HCT116 (cell line): ENCODE results near the gene DLG2. TPM values are rescaled to one million over a fixed set of nuclear protein-coding genes. Genes with fewer than 3 reads are reported as not detected.

Experiments used
- ATAC-seq: fragments of 200-7000 bp; cut with Tn5 transposase; 2 replicates; pipeline ENCODE4 v1.9.1; 2020; ENCODE audit warnings: mild to moderate bottlenecking, moderate library complexity
- BruUV-seq: library from RNA; stranded (reverse); fragments of 400-500 nt; replicated peaks from 2 replicates; lab custom pipeline; 2021; lab: Mats Ljungman, UMichigan
- CTCF ChIA-PET: fragments of 300-600 bp; sonication (Branson Sonifier 250); formaldehyde crosslinking; loops from one replicate; lab custom pipeline; 2021; ENCODE audit warnings: antibody characterized with exemption; lab: Charles Lee
- POLR2A ChIA-PET: fragments of 300-600, 350-600 bp; sonication (Branson Sonifier 250); formaldehyde crosslinking; loops from one replicate; lab custom pipeline; 2021; ENCODE audit warnings: antibody characterized with exemption; lab: Charles Lee
- RAD21 ChIA-PET, 2 experiments: fragments of 300-600 bp; sonication (Branson Sonifier 250); formaldehyde crosslinking; loops; one replicate each; lab custom pipeline; 2023; ENCODE audit warnings: low total read pairs in 2 of 2; ENCODE audit not compliant: uncharacterized antibody in 2 of 2, unreplicated experiment in 2 of 2, low non-redundant PET in 1 of 2; lab: Charles Lee
- DNase-seq: peaks from one replicate; pipeline ENCODE4 v3.0.0-alpha.2; 2010; ENCODE audit warnings: low read depth, low spot score
- H2AFZ ChIP-seq: fragments of 200-600 bp; shearing (Covaris generic), sonication (generic); 2 replicates; pipeline ENCODE4 v1.6.1; 2017; ENCODE audit warnings: low read depth, mixed run types, mixed read lengths, antibody characterized with exemption, low read length; ENCODE audit not compliant: poor library complexity, severe bottlenecking
- H3K27ac ChIP-seq: 2 replicates; pipeline ENCODE4 v1.5.1; 2012; ENCODE audit warnings: low read depth, low read length
- H3K27me3 ChIP-seq: fragments of 200-600 bp; sonication (generic); 2 replicates; pipeline ENCODE4 v1.6.1; 2016; ENCODE audit warnings: mixed run types, low read length, mixed read lengths; ENCODE audit not compliant: insufficient read depth
- H3K36me3 ChIP-seq, 2 experiments: fragments of 200-500 bp in 1 of 2; fragments of 200-600 bp in 1 of 2; sonication (Bioruptor generic) in 1 of 2; sonication (generic) in 1 of 2; 2 replicates each; pipeline versions ENCODE4 v1.5.1 to v1.6.1; 2014 to 2016; ENCODE audit warnings: low read length in 2 of 2, inconsistent platforms in 1 of 2, mixed read lengths in 1 of 2, mixed run types in 1 of 2; ENCODE audit not compliant: insufficient read depth in 2 of 2, control insufficient read depth in 1 of 2
- H3K4me1 ChIP-seq, 2 experiments: fragments of 200-600 bp in 1 of 2; sonication (generic) in 1 of 2; 2 replicates each; pipeline versions ENCODE4 v1.5.1 to v1.6.1; 2012 to 2017; ENCODE audit warnings: low read length in 2 of 2, inconsistent platforms in 1 of 2, mild to moderate bottlenecking in 1 of 2, mixed read lengths in 1 of 2, mixed run types in 1 of 2, moderate library complexity in 1 of 2; ENCODE audit not compliant: insufficient read depth in 2 of 2, control insufficient read depth in 1 of 2
- H3K4me2 ChIP-seq: fragments of 200-600 bp; sonication (generic); 2 replicates; pipeline ENCODE4 v1.6.1; 2017; ENCODE audit warnings: mixed run types, low read length, mixed read lengths
- H3K4me3 ChIP-seq, 2 experiments: fragments of 200-600 bp in 1 of 2; sonication (generic) in 1 of 2; replicated peaks in 1 of 2; 2 replicates each; pipeline ENCODE4 v1.5.1; 2011 to 2016; ENCODE audit warnings: low read length in 2 of 2, control low read depth in 1 of 2, low read depth in 1 of 2, mild to moderate bottlenecking in 1 of 2, mixed read lengths in 1 of 2, mixed run types in 1 of 2
- H3K79me2 ChIP-seq: fragments of 200-600 bp; sonication (generic); 2 replicates; pipeline ENCODE4 v1.6.1; 2017; ENCODE audit warnings: mild to moderate bottlenecking, mixed run types, low read length, moderate library complexity, mixed read lengths; ENCODE audit not compliant: insufficient read depth
- H3K9ac ChIP-seq: fragments of 200-600 bp; sonication (generic); 2 replicates; pipeline ENCODE4 v1.6.1; 2016; ENCODE audit warnings: low read length, mixed read lengths
- H3K9me2 ChIP-seq: fragments of 200-600 bp; sonication (generic), shearing (Covaris generic); 2 replicates; pipeline ENCODE4 v1.6.1; 2017; ENCODE audit warnings: mixed run types, mild to moderate bottlenecking, moderate library complexity; ENCODE audit not compliant: insufficient read depth
- H3K9me3 ChIP-seq, 2 experiments: fragments of 200-500 bp in 1 of 2; fragments of 200-600 bp in 1 of 2; sonication (Bioruptor generic) in 1 of 2; sonication (generic) in 1 of 2; 2 replicates each; pipeline ENCODE4 v1.6.1; 2014 to 2017; ENCODE audit warnings: low read length in 2 of 2, mixed read lengths in 2 of 2, inconsistent platforms in 1 of 2, low read depth in 1 of 2, mild to moderate bottlenecking in 1 of 2, mixed run types in 1 of 2, moderate library complexity in 1 of 2; ENCODE audit not compliant: control insufficient read depth in 1 of 2, insufficient read depth in 1 of 2
- H4K20me1 ChIP-seq: fragments of 200-600 bp; sonication (generic), shearing (Covaris generic); 2 replicates; pipeline ENCODE4 v1.6.1; 2017; ENCODE audit warnings: mixed run types, mild to moderate bottlenecking, moderate library complexity; ENCODE audit not compliant: insufficient read depth
- CBX3 ChIP-seq: IDR thresholded peaks from 2 replicates; pipeline ENCODE4 v1.6.1; 2012; ENCODE audit warnings: low read depth
- CEBPB ChIP-seq: IDR thresholded peaks from 2 replicates; pipeline ENCODE4 v1.6.1; 2012; ENCODE audit warnings: low read depth
- EGR1 ChIP-seq: IDR thresholded peaks from 2 replicates; pipeline ENCODE4 v1.6.1; 2012; ENCODE audit warnings: low read depth
- EZH2phosphoT487 ChIP-seq: fragments of 200-600 bp; IDR thresholded peaks from 2 replicates; pipeline ENCODE4 v1.6.1; 2018; ENCODE audit warnings: antibody characterized with exemption, borderline replicate concordance
- JUND ChIP-seq: IDR thresholded peaks from 2 replicates; pipeline ENCODE4 v1.6.1; 2012
- POLR2A ChIP-seq: IDR thresholded peaks from 2 replicates; pipeline ENCODE4 v1.7.0; 2011; ENCODE audit warnings: borderline replicate concordance; ENCODE audit not compliant: insufficient read depth, insufficient read length; ENCODE audit errors: extremely low read depth
- POLR2AphosphoS5 ChIP-seq: IDR thresholded peaks from 2 replicates; pipeline ENCODE4 v1.6.1; 2011; ENCODE audit warnings: mild to moderate bottlenecking, low read depth, low read length, moderate library complexity
- RAD21 ChIP-seq: IDR thresholded peaks from 2 replicates; pipeline ENCODE4 v1.6.1; 2012; ENCODE audit warnings: low read depth, mild to moderate bottlenecking
- SIN3A ChIP-seq: IDR thresholded peaks from 2 replicates; pipeline ENCODE4 v1.6.1; 2012; ENCODE audit warnings: low read depth
- SP1 ChIP-seq: IDR thresholded peaks from 2 replicates; pipeline ENCODE4 v1.6.1; 2012; ENCODE audit warnings: low read depth
- SRF ChIP-seq: IDR thresholded peaks from 2 replicates; pipeline ENCODE4 v1.6.1; 2012; ENCODE audit warnings: low read depth
- TCF7L2 ChIP-seq: IDR thresholded peaks from 2 replicates; pipeline ENCODE4 v1.7.0; 2011; ENCODE audit warnings: borderline replicate concordance, inconsistent platforms; ENCODE audit not compliant: insufficient read depth, insufficient read length; ENCODE audit errors: extremely low read depth
- YY1 ChIP-seq: IDR thresholded peaks from 2 replicates; pipeline ENCODE4 v1.6.1; 2011; ENCODE audit warnings: low read length, low read depth, moderate library complexity, mild to moderate bottlenecking; ENCODE audit not compliant: insufficient replicate concordance; ENCODE audit errors: extremely low read depth
- ZFX ChIP-seq: fragments of 450-650 bp; IDR thresholded peaks from 2 replicates; pipeline ENCODE4 v1.6.1; 2017
- intact Hi-C: fragments of 100-400 bp; cut with micrococcal nuclease; formaldehyde crosslinking; loops from 2 replicates; pipeline ENCODE4 v1.10.0; 2022
- total RNA-seq: library from RNA; stranded (reverse); gene quantifications from one replicate; pipeline ENCODE4 v1.2.1, GENCODE V29; 2021; ENCODE audit not compliant: unreplicated experiment
- TF ChIP-seq, protein P1 (sequence below): IDR thresholded peaks from 2 replicates; pipeline ENCODE4 v1.6.1; 2011; ENCODE audit warnings: mild to moderate bottlenecking, low read length, moderate library complexity; ENCODE audit not compliant: insufficient replicate concordance; ENCODE audit errors: extremely low read depth
- TF ChIP-seq, protein P2 (sequence below), 3 experiments: fragments of 200-600 bp in 1 of 3; sonication (generic) in 1 of 3; IDR thresholded peaks in 2 of 3; conservative IDR thresholded peaks in 1 of 3; 2 replicates each; pipeline ENCODE4 v1.5.1; 2012 to 2017; ENCODE audit warnings: low read depth in 2 of 3, low read length in 2 of 3, antibody characterized with exemption in 1 of 3, borderline replicate concordance in 1 of 3, control low read depth in 1 of 3, mild to moderate bottlenecking in 1 of 3, mixed read lengths in 1 of 3, mixed run types in 1 of 3, moderate library complexity in 1 of 3; ENCODE audit not compliant: insufficient read depth in 1 of 3
- TF ChIP-seq, protein P3 (sequence below): IDR thresholded peaks from 2 replicates; pipeline ENCODE4 v1.6.1; 2012

Gene DLG2
- total RNA-seq, 1 experiment from 2014 or later = 2.4 TPM

- TF ChIP-seq, protein P1, sequence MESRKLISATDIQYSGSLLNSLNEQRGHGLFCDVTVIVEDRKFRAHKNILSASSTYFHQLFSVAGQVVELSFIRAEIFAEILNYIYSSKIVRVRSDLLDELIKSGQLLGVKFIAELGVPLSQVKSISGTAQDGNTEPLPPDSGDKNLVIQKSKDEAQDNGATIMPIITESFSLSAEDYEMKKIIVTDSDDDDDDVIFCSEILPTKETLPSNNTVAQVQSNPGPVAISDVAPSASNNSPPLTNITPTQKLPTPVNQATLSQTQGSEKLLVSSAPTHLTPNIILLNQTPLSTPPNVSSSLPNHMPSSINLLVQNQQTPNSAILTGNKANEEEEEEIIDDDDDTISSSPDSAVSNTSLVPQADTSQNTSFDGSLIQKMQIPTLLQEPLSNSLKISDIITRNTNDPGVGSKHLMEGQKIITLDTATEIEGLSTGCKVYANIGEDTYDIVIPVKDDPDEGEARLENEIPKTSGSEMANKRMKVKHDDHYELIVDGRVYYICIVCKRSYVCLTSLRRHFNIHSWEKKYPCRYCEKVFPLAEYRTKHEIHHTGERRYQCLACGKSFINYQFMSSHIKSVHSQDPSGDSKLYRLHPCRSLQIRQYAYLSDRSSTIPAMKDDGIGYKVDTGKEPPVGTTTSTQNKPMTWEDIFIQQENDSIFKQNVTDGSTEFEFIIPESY = no peak
- no peak for TF ChIP-seq TCF7L2
- TF ChIP-seq SP1 = no peak
- no peak for TF ChIP-seq EGR1
- TF ChIP-seq POLR2AphosphoS5 = no peak
- no peak for TF ChIP-seq ZFX
- TF ChIP-seq, protein P2, sequence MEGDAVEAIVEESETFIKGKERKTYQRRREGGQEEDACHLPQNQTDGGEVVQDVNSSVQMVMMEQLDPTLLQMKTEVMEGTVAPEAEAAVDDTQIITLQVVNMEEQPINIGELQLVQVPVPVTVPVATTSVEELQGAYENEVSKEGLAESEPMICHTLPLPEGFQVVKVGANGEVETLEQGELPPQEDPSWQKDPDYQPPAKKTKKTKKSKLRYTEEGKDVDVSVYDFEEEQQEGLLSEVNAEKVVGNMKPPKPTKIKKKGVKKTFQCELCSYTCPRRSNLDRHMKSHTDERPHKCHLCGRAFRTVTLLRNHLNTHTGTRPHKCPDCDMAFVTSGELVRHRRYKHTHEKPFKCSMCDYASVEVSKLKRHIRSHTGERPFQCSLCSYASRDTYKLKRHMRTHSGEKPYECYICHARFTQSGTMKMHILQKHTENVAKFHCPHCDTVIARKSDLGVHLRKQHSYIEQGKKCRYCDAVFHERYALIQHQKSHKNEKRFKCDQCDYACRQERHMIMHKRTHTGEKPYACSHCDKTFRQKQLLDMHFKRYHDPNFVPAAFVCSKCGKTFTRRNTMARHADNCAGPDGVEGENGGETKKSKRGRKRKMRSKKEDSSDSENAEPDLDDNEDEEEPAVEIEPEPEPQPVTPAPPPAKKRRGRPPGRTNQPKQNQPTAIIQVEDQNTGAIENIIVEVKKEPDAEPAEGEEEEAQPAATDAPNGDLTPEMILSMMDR (IDR thresholded peaks at IDR 0.05 in 2 of 3, conservative IDR thresholded peaks at IDR 0.05 in 1 of 3; ENCODE audit: borderline replicate concordance in 1 of 3, insufficient read depth in 1 of 3, low read depth in 2 of 3, low read length in 2 of 3) = no peak
- no peak for TF ChIP-seq SRF
- TF ChIP-seq YY1 = no peak
- TF ChIP-seq JUND = no peak
- no peak for TF ChIP-seq RAD21
These were observed 1799.6 kb downstream of the DLG2 start (continued) for GRCh38 chr11:83827520-83827919.

DNA sequence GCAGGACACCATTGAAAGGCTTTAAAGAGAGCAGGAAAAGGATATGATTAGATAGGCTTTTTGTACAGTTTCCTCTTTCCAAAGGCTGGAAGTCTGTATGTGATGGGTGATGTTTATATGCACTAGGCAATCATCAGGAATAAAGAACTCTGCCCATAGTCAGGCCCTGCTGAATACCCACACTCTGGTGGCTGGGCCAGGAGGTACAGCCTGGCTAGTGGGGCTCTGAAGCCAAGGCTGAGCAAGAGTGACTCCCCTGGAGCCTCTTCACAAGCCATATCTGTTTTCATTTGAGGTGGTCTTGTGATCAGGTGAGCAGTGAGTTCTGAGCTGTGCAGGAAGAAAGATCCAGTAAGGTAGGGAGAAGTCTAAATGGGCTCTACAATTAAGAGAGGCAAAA is 1801.1 kb downstream of the DLG2 start:
- Histone ChIP-seq H3K4me1 (no peaks in the 10 kb centered on the region), H3K79me2 (no peaks in the 10 kb centered on the region), H4K20me1 (no peaks in the 10 kb centered on the region), H2AFZ (no peak overlapping the region), H3K27me3 (peaks cover 19% of the 10 kb centered on the region), H3K9ac (no peak overlapping the region), H3K9me3 (no peaks in the 10 kb centered on the region), H3K27ac (no peak overlapping the region), H3K9me2 (no peaks in the 10 kb centered on the region), H3K36me3 (no peaks in the 10 kb centered on the region), H3K4me3 (no peak overlapping the region), H3K4me2 (no peak overlapping the region)
- ChIA-PET RAD21 (no interaction called here), CTCF (interaction anchor here (2.8 kb wide), 1 partner anchor 11 kb away, joined by 10 read pairs; no protein-coding TSS in a partner anchor), POLR2A (no interaction called here)
- BruUV-seq = no TSS peak
- intact Hi-C loops = loop anchor here (10.0 kb wide), 1 partner anchor 889 kb away; no protein-coding TSS in a partner anchor
- no peak for DNase-seq
- no peak for TF ChIP-seq EZH2phosphoT487
- TF ChIP-seq CBX3 = no peak
- TF ChIP-seq ZFX = no peak
- TF ChIP-seq SP1 = no peak
- no peak for TF ChIP-seq RAD21
- no peak for TF ChIP-seq POLR2A
- no peak for TF ChIP-seq CEBPB
- TF ChIP-seq, protein P3, sequence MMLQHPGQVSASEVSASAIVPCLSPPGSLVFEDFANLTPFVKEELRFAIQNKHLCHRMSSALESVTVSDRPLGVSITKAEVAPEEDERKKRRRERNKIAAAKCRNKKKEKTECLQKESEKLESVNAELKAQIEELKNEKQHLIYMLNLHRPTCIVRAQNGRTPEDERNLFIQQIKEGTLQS = no peak
- no peak for TF ChIP-seq SIN3A
- TF ChIP-seq, protein P1 = no peak
- no peak for TF ChIP-seq TCF7L2
- ATAC-seq = no peak
